Measurements from ENCODE around the gene TYW1.
A peak's percentile ranks its signal among the peaks of the same experiment; 100 is the strongest.
"Not testable (repeated sequence)": the region's sequence is repeated elsewhere in the genome, so short reads cannot be mapped to it uniquely, and the experiment has no call there.

Gene TYW1

GRCh38 chr7:66974986-66975590 lies 21.5 kb upstream of the TYW1 start:
- peak in 1 of 2 experiments; percentile 12 for DNase-seq
- TF ChIP-seq POLR2A (IDR thresholded peaks at IDR 0.05; ENCODE audit: low read length) (no peak), GATA1 (IDR thresholded peaks at IDR 0.05; ENCODE audit: low read depth, low read length) (no peak)

DNA sequence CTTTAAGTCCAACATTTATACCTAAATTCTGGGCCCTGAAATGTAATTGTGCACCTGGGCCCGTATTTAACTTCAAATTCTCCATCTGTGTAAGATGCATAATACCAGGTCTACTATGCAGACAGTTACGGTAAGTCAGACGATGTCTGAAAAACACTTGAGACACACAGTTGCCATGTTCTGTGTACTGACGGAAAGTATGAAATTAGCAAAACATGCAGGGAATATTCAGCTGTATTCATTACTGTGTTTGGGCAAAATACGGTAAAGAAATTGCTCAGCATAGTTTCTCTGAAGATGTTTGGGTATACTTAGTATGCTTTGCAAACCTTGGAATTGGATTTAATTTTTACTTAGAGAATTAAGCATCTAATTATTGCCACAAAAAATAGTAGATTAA lies 18.3 kb upstream of the TYW1 start:
- not testable (repeated sequence) for DNase-seq

GRCh38 chr7:66979013-66979412 lies 17.6 kb upstream of the TYW1 start:
- DNase-seq: not testable (repeated sequence)

GRCh38 chr7:66980336-66980735 lies 16.3 kb upstream of the TYW1 start:
- DNase-seq: not testable (repeated sequence)

DNA sequence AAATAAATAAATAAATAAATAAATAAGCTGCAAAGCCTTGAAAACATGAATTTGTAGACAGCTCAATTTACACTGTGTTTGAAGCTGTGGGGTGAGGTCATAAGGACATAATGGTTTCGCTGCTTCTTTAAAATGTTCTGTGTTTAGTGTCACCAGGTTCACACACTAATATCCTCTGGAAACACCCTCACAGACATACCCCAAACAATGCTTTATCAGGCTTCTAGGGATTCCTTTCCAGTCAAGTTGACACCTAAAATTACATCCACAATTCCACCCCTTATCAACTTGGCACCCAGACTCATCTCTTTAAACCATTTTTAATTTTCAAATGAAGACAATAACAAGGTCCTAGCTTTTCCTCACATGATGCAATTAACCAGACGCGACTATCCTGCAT lies 7.1 kb upstream of the TYW1 start:
- DNase-seq: not testable (repeated sequence)

DNA sequence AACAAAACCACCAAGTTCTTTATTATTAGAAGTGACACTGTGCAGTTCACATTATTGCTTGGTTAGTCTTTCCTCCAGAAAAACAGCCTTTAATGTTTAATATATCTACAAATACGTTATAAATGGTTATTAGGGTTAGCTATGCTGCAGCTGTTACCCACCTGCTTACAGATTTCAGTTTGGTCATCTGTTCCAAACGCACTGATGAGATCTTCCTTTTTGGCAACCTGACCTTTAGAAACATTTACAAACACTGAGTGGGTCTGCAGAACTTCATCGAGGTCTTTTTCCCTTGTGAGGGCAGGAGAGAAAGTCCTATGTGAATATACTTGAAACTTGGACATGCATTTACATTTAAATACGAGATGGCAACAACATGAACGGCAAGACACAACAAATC lies 2.6 kb upstream of the TYW1 start:
- not testable (repeated sequence) for DNase-seq

- DNase-seq: peak; percentile 84 to 85
Measured at GRCh38 chr7:66994691-66995049, 2.0 kb upstream of the TYW1 start.

GRCh38 chr7:66995050-66995776 lies 1.4 kb upstream of the TYW1 start, which contains the start of gene SBDS:
SBDS (minus strand) TSS chr7:66995586; CDS start chr7:66995417, 169 bp downstream.
- TF ChIP-seq POLR2A (IDR thresholded peaks at IDR 0.05; ENCODE audit: low read length): peak; percentile 88
- DNase-seq: peak; percentile 99

- peak; percentile 55 to 71 for DNase-seq
Measured at GRCh38 chr7:67000601-67001258, 4.1 kb downstream of the TYW1 start.

DNA sequence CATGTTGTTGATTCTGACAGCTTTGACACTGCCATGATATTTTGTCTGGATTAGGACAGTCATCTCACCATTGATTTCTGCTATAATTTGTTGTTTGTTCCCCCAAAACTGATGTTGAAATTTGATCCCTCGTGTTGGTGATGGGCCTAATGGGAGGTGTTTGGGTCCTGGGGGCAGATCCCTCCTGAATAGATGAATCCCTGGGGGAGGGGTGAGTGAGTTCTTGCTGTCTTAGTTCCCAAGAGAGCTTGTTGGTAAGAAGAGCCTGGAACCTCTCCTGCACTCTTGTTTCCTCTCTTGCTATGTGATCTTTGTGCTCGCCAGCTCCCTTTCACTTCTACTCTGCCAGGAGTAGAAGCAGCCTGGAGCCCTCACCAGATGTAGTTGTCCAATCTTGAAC lies 7.5 kb downstream of the TYW1 start:
- DNase-seq: not testable (repeated sequence)

DNA sequence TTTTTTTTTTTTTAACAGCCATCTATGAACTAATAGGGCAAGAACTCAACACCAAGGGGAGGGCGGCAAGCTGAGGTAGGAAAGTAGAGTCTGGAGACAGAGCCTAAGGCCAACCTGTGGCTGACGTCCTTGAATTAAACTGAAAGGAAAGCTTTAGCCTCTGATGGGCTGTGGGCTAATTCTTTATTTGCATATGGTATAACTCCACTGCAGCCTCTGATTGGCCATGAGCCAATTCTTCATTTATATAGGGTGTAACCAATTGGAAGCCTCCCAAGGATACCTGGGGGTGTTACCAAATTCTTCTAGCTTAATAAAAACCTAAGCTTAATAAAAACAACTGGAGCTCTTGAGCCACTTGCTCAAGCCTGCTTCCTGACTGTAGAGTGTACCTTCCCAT lies 10.3 kb downstream of the TYW1 start:
- DNase-seq: peak; percentile 27 to 28
- TF ChIP-seq POLR2A (IDR thresholded peaks at IDR 0.05; ENCODE audit: low read length) (no peak), GATA1 (IDR thresholded peaks at IDR 0.05; ENCODE audit: low read depth, low read length) (no peak)

- TF ChIP-seq POLR2A (IDR thresholded peaks at IDR 0.05; ENCODE audit: low read length) (no peak), GATA1 (IDR thresholded peaks at IDR 0.05; ENCODE audit: low read depth, low read length) (no peak)
- DNase-seq: no peak
Measured at GRCh38 chr7:67008260-67008659, 11.6 kb downstream of the TYW1 start.

- not testable (repeated sequence) for DNase-seq
Measured at GRCh38 chr7:67009677-67010076, 13.0 kb downstream of the TYW1 start.

GRCh38 chr7:67014076-67014622 lies 17.5 kb downstream of the TYW1 start:
- not testable (repeated sequence) for DNase-seq

- not testable (repeated sequence) for DNase-seq
Measured at GRCh38 chr7:67017971-67018370, 21.3 kb downstream of the TYW1 start.

DNA sequence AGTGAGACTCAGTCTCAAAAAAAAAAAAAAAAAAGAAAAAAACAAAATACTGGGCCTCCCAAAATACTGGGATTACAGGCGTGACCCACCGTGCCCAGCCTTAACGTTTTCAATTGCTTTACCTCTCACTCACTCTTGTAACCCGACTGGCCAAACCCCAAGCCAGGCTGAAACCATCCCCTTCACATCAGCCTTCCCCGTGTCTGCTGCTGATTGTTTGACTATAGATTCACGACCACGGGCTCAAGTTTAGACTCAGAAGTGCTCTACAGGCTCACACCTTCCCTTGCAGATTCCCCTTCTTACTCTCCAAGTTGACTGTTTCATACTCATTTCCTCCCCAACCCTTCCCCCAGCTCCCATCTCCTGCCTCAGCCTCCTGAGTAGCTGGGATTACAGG lies 22.3 kb downstream of the TYW1 start:
- no peak for DNase-seq
- no peak for TF ChIP-seq POLR2A (IDR thresholded peaks at IDR 0.05; ENCODE audit: low read length)
- TF ChIP-seq GATA1 (IDR thresholded peaks at IDR 0.05; ENCODE audit: low read depth, low read length): no peak

Data from erythroblast (primary cell).